NCI-H82 treated with DMSO at 0.1 percent for 48 hours (cell line): ENCODE data around the gene ALK.
"Not testable (repeated sequence)": the region's sequence is repeated elsewhere in the genome, so short reads cannot be mapped to it uniquely, and the experiment has no call there.

Experiments
- DNase-seq: peaks from one replicate; lab custom pipeline; 2025; ENCODE audit not compliant: unreplicated experiment; lab: John Stamatoyannopoulos, UW

Gene ALK

GRCh38 chr2:29844713-29845326 is 76.6 kb downstream of the ALK start:
- no peak for DNase-seq

GRCh38 chr2:29841386-29842004 is 79.9 kb downstream of the ALK start:
- peak; percentile 32 for DNase-seq

GRCh38 chr2:29839306-29839705 is 82.1 kb downstream of the ALK start:
- no peak for DNase-seq

GRCh38 chr2:29837925-29838324 is 83.5 kb downstream of the ALK start:
- no peak for DNase-seq

GRCh38 chr2:29834624-29835023 is 86.8 kb downstream of the ALK start:
- no peak for DNase-seq

- DNase-seq: no peak
Measured at GRCh38 chr2:29834036-29834540, 87.3 kb downstream of the ALK start.

GRCh38 chr2:29831560-29831959 is 89.8 kb downstream of the ALK start:
- no peak for DNase-seq

- DNase-seq: no peak
Measured at GRCh38 chr2:29829841-29830240, 91.5 kb downstream of the ALK start.

- DNase-seq: not testable (repeated sequence)
Measured at GRCh38 chr2:29824145-29824544, 97.2 kb downstream of the ALK start.

- no peak for DNase-seq
Measured at GRCh38 chr2:29821591-29821990, 99.8 kb downstream of the ALK start.

GRCh38 chr2:29819570-29819969 is 101.8 kb downstream of the ALK start:
- DNase-seq: no peak

GRCh38 chr2:29817801-29818680 is 103.3 kb downstream of the ALK start:
- DNase-seq: no peak

- DNase-seq: no peak
Measured at GRCh38 chr2:29817299-29817698, 104.1 kb downstream of the ALK start.

- DNase-seq: peak; percentile 15
Measured at GRCh38 chr2:29816651-29817050, 104.7 kb downstream of the ALK start.

GRCh38 chr2:29811378-29811777 is 110.0 kb downstream of the ALK start:
- DNase-seq: no peak

GRCh38 chr2:29810956-29811355 is 110.4 kb downstream of the ALK start:
- DNase-seq: no peak

- DNase-seq: no peak
Measured at GRCh38 chr2:29808321-29808720, 113.1 kb downstream of the ALK start.

GRCh38 chr2:29807082-29807481 is 114.3 kb downstream of the ALK start:
- no peak for DNase-seq

GRCh38 chr2:29806461-29806860 is 114.9 kb downstream of the ALK start:
- DNase-seq: no peak

GRCh38 chr2:29804671-29805070 is 116.7 kb downstream of the ALK start:
- DNase-seq: no peak

- no peak for DNase-seq
Measured at GRCh38 chr2:29803537-29803936, 117.8 kb downstream of the ALK start.

GRCh38 chr2:29802986-29803385 is 118.4 kb downstream of the ALK start:
- no peak for DNase-seq
